HG03039 (cell line): Measurements from ENCODE around the gene TENM4.

Source experiments
- ATAC-seq: cut with Tn5 transposase; IDR thresholded peaks from one replicate; pipeline ENCODE4 v1.9.1; 2021; ENCODE audit warnings: mild to moderate bottlenecking, moderate library complexity; ENCODE audit not compliant: unreplicated experiment

The TENM4 gene

DNA sequence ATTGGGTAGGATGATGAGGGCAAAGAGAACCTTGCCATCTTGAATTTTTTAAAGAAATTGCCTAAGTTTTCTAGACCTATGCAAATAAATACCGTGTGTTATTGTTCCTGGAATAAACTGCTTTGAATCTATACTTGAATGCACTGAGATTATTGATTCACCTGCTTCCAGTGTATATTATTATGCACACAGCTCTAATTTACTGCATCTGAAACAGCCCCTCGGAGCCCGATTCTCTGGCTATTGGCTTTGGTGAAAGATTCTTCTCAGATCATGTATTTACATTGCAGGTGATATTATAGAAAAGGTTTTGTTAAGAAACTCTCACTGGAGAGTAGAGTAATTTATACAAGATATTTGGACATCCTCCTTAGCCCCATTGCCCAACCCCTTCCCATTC, 254.2 kb downstream of the TENM4 start:
- no peak for ATAC-seq

GRCh38 chr11:79185351-79185750, 255.5 kb downstream of the TENM4 start:
- ATAC-seq, result no peak

DNA sequence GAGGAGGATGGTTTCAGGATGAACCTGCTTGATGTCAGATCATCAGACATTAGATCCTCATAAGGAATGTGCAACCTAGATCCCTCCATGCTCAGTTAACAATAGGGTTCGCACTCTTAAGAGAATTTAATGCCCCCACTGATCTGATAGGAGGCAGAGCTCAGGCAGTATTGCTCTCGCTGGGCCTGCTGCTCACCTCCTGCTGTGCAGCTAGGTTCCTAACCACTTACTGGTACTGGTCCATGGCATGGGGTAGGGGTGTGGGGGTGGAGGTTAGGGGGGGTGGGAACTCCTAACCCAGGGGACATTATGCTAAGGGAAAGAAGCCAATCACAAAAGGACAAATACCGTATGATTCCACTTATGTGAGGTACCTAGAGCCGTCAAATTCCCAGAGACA, 256.5 kb downstream of the TENM4 start:
- no peak for ATAC-seq

DNA sequence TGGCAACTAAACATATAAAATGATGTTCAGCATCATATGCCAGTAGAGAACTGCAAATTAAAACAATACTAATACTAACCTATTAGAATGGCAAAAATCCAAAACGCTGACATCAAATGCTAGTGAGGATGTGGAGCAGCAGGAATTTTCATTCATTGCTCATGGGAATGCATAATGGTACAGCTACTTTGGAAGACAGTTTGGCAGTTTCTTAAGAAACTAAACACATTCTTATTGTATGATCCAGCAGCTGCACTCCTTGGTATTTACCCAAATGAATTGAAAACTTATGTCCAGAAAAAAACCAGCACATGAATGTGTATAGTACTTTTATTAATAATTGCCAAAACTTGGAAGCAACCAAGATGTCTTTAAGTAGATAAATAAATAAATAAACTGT, 258.0 kb downstream of the TENM4 start:
- ATAC-seq, result no peak

- ATAC-seq, result no peak
Measured at GRCh38 chr11:79179087-79179486, 261.7 kb downstream of the TENM4 start.

DNA sequence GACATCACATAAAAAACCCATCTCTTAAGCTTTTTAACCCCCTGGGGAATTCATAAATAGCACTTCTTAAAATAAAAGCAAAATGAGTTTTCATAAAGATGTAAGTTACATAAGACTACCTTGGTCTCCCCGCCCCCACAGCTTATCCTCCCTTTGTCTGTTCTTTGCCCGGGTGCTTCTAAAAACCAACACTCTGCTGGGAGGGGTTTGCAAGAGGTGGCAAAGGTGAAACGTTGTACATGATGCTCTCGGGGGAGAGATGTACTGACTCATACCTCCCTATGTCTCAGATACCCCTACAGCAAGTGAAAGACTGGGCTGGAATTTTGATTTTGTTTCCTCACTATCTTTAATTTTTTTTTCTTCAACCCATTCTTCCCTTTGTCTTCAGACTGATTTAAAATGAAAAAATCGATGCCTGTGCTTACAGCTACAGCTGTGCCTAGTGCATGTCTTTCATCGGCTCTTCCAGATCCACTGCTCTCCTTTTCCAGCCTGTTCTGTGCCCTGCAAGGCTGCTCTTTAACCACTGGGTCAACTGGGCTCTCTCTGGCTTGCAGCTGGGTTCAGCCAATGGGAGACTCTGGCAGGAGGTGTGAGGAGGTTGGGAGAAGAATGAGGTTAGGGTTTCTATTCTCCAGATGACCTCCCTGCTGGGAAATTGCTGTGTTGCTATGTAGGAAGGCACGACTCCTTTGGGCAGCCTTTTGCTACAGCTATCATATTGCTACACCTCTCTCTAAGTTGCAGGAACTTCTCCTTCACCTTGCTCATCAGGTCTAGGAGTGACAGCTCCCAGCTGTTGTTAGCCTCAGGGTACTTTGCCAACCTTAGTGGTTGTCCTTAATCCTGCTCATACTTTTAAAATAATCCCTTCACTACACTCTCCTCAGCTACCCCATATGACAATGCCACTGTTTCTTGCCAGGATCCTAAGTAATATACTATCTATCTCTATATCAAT, 266.5 kb downstream of the TENM4 start:
- ATAC-seq, result no peak

DNA sequence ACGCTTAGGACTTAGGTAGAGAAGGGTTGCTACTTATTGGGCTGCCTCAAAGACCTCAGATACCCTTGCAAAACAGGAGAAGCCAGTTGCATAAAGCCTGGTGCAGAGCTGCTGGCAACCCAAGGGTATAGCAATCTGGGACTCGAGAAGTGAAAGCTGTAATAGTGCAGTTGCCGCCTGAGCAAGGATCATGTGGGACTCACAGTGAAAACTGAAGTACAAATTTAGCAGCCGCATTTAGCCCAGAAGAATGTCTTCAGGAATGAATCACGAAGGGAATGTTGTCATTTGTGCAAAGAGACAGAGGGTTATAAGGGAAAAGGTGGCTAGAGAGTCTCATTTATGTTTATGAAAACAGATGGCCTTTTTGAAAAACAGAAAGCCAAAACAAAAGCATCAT, 267.2 kb downstream of the TENM4 start:
- no peak for ATAC-seq

- no peak for ATAC-seq
Measured at GRCh38 chr11:79170321-79170720, 270.5 kb downstream of the TENM4 start.

DNA sequence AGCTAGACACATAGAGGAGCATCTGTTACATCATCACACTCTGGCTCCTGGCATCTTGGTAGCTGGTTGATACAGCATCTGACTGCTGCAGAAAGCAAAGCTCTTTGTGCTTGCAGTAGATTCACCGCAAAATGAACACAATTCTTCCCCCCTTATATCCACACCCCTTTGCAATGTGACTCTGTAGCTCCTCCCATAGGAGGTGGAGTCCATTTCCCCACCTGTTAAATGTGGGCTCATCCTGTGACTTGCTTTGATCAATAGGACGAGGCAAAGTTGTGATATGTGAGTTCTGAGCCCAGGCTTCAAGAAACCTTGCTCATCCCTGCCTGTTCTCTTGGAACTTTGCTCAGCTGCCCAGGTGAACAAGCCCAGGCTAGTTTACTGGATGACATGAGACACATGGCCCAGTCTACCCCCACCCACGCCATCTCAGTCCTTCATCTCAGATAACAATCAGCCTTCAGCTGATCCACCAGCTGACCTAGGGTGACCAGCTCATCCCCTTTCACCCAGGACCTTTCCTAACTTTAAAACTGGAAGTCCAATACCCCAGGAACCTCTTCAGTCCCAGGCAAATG, 272.2 kb downstream of the TENM4 start:
- no peak for ATAC-seq

GRCh38 chr11:79167510-79168188, 273.2 kb downstream of the TENM4 start:
- ATAC-seq, result no peak

DNA sequence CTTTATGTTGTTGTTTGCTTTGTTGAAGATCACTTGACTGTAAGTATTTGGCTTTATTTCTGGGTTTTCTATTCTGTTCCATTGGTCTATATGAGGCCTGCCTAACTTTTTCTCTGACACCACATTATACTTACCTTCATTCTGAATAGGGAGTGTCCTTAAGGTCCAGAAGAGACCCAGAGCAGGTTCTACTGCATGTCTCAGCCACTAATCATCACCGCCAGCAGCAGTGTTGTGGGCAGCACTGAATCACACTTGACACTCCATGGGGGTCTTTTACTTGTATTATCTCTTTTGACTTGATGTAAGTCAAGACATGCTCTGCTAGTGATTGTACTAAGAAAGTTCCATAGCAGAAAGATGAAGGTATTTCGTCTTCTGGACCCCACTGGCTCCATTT, 274.9 kb downstream of the TENM4 start:
- no peak for ATAC-seq

DNA sequence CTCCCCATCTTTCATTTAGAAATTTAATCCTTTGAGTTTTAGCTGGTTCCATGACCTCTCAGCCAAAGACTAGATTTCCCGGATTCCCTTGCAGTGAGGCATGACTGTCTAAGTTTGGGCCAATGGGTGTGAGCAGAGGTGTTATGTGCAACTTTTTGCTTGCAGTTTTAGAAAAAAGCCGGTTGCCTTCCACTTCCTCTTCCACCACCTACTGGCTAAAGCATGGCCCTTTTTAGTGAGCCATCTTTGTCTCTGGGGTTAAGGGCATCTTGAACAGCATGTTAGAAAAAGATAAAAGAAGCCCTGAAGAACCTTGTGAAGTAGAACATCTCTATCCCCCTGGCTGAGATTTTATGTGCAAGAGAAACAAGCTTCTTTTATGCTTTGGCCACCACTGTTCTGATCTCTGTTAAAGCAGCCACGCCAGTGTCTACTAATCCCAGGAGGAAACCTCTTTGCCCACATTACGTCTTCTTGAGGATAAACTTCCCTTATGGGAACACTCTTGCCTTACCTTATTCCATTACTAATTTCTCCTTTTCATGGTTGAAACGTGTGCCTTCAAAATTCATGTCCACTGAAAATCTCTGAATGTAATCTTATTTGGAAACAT, 279.9 kb downstream of the TENM4 start:
- no peak for ATAC-seq

- no peak for ATAC-seq
Measured at GRCh38 chr11:79159657-79160450, 281.0 kb downstream of the TENM4 start.

DNA sequence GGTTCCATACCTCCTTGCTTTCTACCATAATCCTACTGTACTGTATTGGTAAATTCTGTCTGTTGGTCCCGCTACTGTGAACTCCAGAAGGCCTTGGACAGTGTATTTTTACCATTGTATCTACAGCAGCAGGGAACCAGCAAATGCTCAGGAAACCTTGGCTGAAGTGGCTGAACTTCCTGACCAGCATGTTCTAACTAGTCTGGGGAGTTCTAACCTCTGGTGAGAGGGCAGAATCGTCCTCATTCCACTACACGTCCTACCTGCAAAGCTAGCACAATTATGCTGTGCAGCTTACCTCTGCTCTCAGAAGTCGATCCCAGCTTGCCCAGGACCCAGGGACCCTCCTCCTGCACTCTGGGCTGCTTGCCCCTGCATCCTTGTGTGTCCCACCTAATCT, 283.1 kb downstream of the TENM4 start:
- ATAC-seq, result no peak

DNA sequence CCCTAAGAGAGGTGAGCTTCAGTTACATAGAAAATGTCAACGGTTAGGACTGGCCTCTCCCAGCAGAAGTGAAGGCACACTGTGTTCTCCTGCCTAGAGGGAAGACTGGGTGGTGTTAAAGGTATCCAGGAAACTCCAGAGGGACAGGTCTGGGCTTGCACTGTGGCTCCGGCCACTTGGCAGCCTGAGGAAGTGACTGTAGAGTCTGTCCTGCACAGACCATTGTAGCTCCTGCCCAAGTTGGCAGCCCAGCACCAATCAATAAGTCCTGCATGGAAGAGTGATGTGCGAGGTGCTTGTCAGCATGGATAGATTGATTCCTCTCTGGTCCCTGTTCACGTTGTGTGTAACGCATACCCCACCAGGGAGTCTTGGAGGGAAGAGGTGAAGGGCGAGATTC, 284.8 kb downstream of the TENM4 start:
- no peak for ATAC-seq

DNA sequence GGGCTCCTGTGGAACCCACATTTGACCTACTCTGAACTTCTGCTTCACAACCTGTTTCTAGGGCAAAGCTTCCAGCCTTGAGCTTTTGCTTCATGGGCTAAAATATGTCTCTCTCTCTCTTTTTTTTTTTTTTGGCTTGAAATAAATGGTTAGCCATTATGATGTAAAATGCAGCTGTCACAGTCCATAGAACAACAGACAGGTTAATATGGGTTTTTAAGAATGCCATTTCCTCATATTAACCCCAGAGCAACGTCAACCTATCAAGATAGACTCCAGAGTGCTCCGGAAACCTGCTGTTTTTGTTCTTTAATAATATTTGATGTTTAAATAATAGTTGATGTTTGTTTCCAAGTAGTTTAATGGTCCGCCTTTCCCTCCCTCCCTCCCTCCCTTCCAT, 285.6 kb downstream of the TENM4 start:
- ATAC-seq, result no peak

DNA sequence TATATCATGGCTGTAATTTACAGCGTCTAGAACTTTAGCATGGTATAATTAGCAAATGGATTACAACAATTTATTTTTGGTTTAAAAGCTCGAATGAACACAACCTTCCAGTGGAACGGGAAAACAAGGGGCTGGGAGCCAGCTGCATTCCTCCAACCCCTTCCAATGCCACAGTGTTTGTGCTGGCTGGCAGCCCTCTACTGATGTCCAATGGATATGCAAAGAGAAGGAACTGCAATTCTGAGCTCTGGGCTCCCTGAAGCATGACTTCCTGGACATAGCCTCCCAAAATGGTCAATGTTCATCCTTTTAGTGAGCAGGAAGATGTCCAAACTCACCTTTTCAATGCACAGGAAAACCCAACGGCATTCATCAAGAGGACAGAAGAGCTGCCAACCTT, 288.3 kb downstream of the TENM4 start:
- ATAC-seq, result no peak

GRCh38 chr11:79151396-79151795, 289.4 kb downstream of the TENM4 start:
- ATAC-seq, result no peak

DNA sequence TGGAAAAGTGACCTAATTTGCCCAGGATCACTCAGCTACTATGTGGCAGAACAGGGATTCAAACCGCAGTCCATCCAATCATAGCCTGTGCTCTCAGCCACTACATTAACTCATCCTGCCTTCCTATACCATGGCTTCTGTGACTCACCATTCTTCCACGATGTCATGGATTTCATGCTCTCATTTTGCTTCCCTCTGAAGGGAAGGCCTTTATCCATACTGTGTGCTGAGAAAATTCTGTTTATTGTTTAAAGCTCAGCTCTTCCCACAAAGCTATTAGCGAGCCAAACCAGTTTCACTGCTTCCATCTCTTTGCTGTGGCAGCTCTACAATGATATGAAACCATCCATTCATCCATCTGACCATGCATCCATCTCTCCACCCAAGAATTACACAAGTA, 289.9 kb downstream of the TENM4 start:
- no peak for ATAC-seq

DNA sequence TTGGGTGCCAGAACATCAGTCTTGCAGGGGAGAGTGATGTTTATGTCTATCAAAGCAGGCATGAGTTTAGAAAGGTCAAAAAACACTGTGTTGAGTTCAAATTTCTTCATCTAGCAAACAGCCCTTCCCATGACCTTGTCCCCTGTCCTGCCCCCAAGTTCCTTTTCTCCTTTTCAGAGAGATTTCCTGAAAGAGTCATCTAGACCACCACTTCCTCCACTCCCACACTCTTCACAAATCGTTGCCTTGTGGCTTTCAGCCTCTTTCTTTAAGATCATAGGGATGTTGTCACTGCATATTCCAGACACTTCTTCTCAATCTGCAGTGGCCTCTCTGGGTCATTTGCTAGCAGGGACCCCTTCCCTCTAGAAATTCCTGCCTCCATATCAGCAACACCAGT, 290.5 kb downstream of the TENM4 start:
- ATAC-seq, result no peak

DNA sequence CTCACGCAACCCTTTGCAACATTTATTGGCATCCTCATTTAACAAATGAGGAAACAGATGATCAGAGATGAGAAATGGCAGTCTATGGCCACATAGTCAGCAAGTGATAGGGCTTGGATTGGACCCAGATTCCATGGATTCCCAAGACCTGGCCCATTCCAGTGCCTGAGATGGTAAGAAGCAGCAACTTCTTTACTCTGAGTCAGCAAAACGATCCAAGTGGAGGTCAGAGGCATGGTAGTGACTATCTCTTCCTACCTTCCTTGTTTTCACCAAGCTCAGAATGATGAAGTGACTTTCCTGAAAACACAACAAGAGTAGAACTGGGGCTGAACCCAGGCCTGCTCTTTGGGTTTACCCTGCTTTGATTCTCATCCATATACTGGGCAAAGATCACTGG, 293.1 kb downstream of the TENM4 start:
- ATAC-seq, result no peak
